ENCODE data around the gene ADARB2.

- TF ChIP-seq POU2F2 (IDR thresholded peaks at IDR 0.05; ENCODE audit: low read depth, low read length) (no peak), POLR2A (IDR thresholded peaks at IDR 0.05; ENCODE audit: low read depth, low read length) (no peak), TAF1 (IDR thresholded peaks at IDR 0.05; ENCODE audit: low read depth, low read length) (no peak), POLR2AphosphoS5 (IDR thresholded peaks at IDR 0.05; ENCODE audit: low read depth, low read length) (no peak)
Observed at GRCh38 chr10:1396297-1396635, 341.1 kb downstream of the ADARB2 start.
